SK-N-SH treated with all-trans-retinoic acid at 6 μM for 48 hours (cell line): ENCODE measurements around the gene GAL.

Experiments used
- ARNTL ChIP-seq: fragments of 450-650 bp; formaldehyde crosslinking; IDR thresholded peaks from 2 replicates; pipeline ENCODE4 v1.5.0; 2020; ENCODE audit warnings: low read depth, mild to moderate bottlenecking, moderate library complexity, borderline replicate concordance
- CSDC2 ChIP-seq: fragments of 250-450 bp; sonication (Bioruptor Pico); IDR thresholded peaks from 2 replicates; pipeline ENCODE4 v1.5.0; 2020; ENCODE audit warnings: mild to moderate bottlenecking, moderate library complexity
- GLIS3 ChIP-seq: fragments of 250-450 bp; sonication (Bioruptor Pico); IDR thresholded peaks from 2 replicates; pipeline ENCODE4 v1.5.0; 2020; ENCODE audit warnings: mild to moderate bottlenecking, moderate library complexity
- ZFP30 ChIP-seq: fragments of 450-650 bp; formaldehyde crosslinking; IDR thresholded peaks from 2 replicates; pipeline ENCODE4 v1.5.0; 2022; ENCODE audit warnings: mild to moderate bottlenecking, moderate library complexity
- ZNF70 ChIP-seq: fragments of 450-650 bp; formaldehyde crosslinking; IDR thresholded peaks from 2 replicates; pipeline ENCODE4 v1.5.0; 2020; ENCODE audit warnings: mild to moderate bottlenecking, moderate library complexity
- TF ChIP-seq, protein P1 (sequence below): fragments of 250-450 bp; sonication (Bioruptor Pico); IDR thresholded peaks from 2 replicates; pipeline ENCODE4 v1.5.1; 2020; ENCODE audit warnings: low read depth, mild to moderate bottlenecking, moderate library complexity
- TF ChIP-seq, protein P2 (sequence below): fragments of 250-450 bp; sonication (Bioruptor Pico); IDR thresholded peaks from 2 replicates; pipeline ENCODE4 v1.8.0; 2020; ENCODE audit warnings: mild to moderate bottlenecking, moderate library complexity, borderline replicate concordance

DNA sequence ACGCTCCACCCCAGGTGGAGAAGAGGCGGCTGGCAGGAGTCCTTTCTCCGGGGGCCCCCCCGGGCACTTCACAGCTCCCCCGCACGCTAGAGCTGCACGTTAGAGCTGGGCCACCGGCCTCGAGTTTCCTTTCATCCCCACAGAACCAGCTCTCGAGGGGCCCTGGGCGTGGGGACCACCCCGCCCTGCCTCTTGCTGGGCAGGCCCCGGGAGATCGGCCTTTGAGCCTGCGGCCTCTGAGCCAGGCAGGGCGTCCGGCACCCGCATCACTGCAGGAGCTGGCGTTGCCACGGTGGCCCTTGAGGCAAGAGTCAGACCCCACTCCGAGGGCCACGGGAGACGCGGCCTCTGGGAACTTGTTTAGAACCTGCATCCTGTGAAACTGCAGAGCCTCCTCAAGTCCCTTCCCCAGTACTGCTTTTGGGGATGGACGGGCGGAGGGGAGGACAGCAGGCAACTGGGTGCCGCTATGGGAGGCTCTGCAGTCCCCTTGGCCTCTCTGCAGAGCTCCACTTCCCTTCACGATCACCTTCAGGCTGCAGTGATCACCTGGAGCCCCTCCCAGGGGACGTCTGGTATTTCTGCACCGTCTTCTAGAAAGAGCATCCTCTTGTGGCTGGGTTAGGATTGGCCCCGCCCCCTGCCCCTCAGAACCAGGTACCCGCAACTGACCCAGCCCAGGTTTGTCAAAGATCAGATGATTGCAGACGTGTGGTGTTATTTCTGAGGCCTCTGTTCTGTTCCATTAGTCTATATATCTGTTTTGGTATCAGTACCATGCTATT lies 13.9 kb upstream of the GAL start:
- TF ChIP-seq ZNF70 (CRISPR knock-in tag): no peak
- TF ChIP-seq ZFP30: no peak
- TF ChIP-seq CSDC2 (CRISPR knock-in tag): no peak
- TF ChIP-seq, protein P1, sequence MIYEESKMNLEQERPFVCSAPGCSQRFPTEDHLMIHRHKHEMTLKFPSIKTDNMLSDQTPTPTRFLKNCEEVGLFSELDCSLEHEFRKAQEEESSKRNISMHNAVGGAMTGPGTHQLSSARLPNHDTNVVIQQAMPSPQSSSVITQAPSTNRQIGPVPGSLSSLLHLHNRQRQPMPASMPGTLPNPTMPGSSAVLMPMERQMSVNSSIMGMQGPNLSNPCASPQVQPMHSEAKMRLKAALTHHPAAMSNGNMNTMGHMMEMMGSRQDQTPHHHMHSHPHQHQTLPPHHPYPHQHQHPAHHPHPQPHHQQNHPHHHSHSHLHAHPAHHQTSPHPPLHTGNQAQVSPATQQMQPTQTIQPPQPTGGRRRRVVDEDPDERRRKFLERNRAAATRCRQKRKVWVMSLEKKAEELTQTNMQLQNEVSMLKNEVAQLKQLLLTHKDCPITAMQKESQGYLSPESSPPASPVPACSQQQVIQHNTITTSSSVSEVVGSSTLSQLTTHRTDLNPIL (CRISPR knock-in tag): no peak
- TF ChIP-seq, protein P2, sequence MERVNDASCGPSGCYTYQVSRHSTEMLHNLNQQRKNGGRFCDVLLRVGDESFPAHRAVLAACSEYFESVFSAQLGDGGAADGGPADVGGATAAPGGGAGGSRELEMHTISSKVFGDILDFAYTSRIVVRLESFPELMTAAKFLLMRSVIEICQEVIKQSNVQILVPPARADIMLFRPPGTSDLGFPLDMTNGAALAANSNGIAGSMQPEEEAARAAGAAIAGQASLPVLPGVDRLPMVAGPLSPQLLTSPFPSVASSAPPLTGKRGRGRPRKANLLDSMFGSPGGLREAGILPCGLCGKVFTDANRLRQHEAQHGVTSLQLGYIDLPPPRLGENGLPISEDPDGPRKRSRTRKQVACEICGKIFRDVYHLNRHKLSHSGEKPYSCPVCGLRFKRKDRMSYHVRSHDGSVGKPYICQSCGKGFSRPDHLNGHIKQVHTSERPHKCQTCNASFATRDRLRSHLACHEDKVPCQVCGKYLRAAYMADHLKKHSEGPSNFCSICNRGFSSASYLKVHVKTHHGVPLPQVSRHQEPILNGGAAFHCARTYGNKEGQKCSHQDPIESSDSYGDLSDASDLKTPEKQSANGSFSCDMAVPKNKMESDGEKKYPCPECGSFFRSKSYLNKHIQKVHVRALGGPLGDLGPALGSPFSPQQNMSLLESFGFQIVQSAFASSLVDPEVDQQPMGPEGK: no peak
- no peak for TF ChIP-seq GLIS3 (CRISPR knock-in tag)
- no peak for TF ChIP-seq ARNTL (CRISPR knock-in tag)
